Uterus (tissue), 4 donors: Measurements from ENCODE around the gene SH3BP2. TPM values are rescaled to one million over a fixed set of nuclear protein-coding genes. Genes with fewer than 3 reads are reported as not detected.

Experiments
- DNase-seq, 2 donors: peaks; one replicate each; pipeline ENCODE4 v3.0.0-alpha.2; 2019 to 2020
- H3K27ac ChIP-seq, 2 donors: fragments of 200-600 bp; sonication (generic); 1 replicate in 1 of 2; 2 replicates in 1 of 2; pipeline ENCODE4 v1.5.1; 2016 to 2018
- H3K27me3 ChIP-seq, 2 donors: fragments of 200-600 bp; sonication (generic); one replicate each; pipeline ENCODE4 v1.5.1; 2018 to 2019; ENCODE audit warnings: control low read depth in 1 of 2
- H3K36me3 ChIP-seq, 2 donors: fragments of 200-600 bp; sonication (generic); one replicate each; pipeline ENCODE4 v1.5.1; 2019; ENCODE audit warnings: control low read depth in 1 of 2
- H3K4me1 ChIP-seq, 2 donors: fragments of 200-600 bp; sonication (generic); one replicate each; pipeline ENCODE4 v1.5.1; 2018 to 2019; ENCODE audit warnings: control low read depth in 1 of 2
- H3K4me3 ChIP-seq, 2 donors: fragments of 200-600 bp; sonication (generic); 1 replicate in 1 of 2; 2 replicates in 1 of 2; pipeline ENCODE4 v1.5.1; 2018 to 2019; ENCODE audit warnings: mild to moderate bottlenecking in 1 of 2
- H3K9me3 ChIP-seq, 2 donors: fragments of 200-600 bp; sonication (generic); one replicate each; pipeline ENCODE4 v1.5.1; 2019; ENCODE audit warnings: control low read depth in 1 of 2
- CTCF ChIP-seq, 4 experiments: fragments of 200-600 bp in 2 of 4; fragments of 450-650 bp in 2 of 4; sonication (generic) in 2 of 4; IDR thresholded peaks; one replicate each; pipeline ENCODE4 v1.5.1; 2016 to 2019; ENCODE audit warnings: antibody characterized with exemption in 4 of 4, mild to moderate bottlenecking in 2 of 4, moderate library complexity in 1 of 4
- POLR2A ChIP-seq, 2 donors: fragments of 450-650 bp; IDR thresholded peaks; one replicate each; pipeline ENCODE4 v1.6.1; 2016; ENCODE audit warnings: antibody characterized with exemption in 2 of 2, mild to moderate bottlenecking in 1 of 2, moderate library complexity in 1 of 2
- intact Hi-C: fragments of 100-400 bp; cut with DNase I; formaldehyde crosslinking; loops from one replicate; pipeline ENCODE4 v1.15.1; 2023; ENCODE audit warnings: low total_unique reads
- total RNA-seq, 4 donors: library from RNA; depleted of rRNA in 3 of 4; stranded (reverse); fragments of >200 nt in 3 of 4; gene quantifications; one replicate each; pipeline versions ENCODE4 v1.1.0 to v1.2.4, GENCODE V29; 2014 to 2023
- donor health status: DM: yes; HTN: yes; CAD: no.

Gene SH3BP2
- total RNA-seq, 4 donors from 2014 or later: 6.4 to 50.0 (median 29.3) TPM

- no peak for DNase-seq
- TF ChIP-seq CTCF (IDR thresholded peaks at IDR 0.05): no peak
- no peak for TF ChIP-seq POLR2A (IDR thresholded peaks at IDR 0.05)
- intact Hi-C loops: no loop called here
- Histone ChIP-seq H3K4me1 (no peaks in the 10 kb centered on the region), H3K4me3 (no peak overlapping the region), H3K27me3 (no peaks in the 10 kb centered on the region), H3K36me3 (no peaks in the 10 kb centered on the region), H3K9me3 (no peaks in the 10 kb centered on the region), H3K27ac (no peak overlapping the region)
These were observed 27.5 kb downstream of the SH3BP2 start for GRCh38 chr4:2820216-2820982.

- Histone ChIP-seq H3K4me1 (no peaks in the 10 kb centered on the region), H3K4me3 (no peak overlapping the region), H3K27me3 (no peaks in the 10 kb centered on the region), H3K9me3 (no peaks in the 10 kb centered on the region), H3K36me3 (no peaks in the 10 kb centered on the region), H3K27ac (no peak overlapping the region)
- TF ChIP-seq POLR2A (IDR thresholded peaks at IDR 0.05): no peak
- no peak for TF ChIP-seq CTCF (IDR thresholded peaks at IDR 0.05)
- no peak for DNase-seq
- intact Hi-C loops: no loop called here
These were observed 29.8 kb downstream of the SH3BP2 start for GRCh38 chr4:2822461-2823300.

- no peaks in the 10 kb centered on the region for H3K4me1 ChIP-seq
- H3K9me3 ChIP-seq: no peaks in the 10 kb centered on the region
- no peak overlapping the region for H3K4me3 ChIP-seq
- no peak overlapping the region for H3K27ac ChIP-seq
- DNase-seq: no peak
- no peaks in the 10 kb centered on the region for H3K27me3 ChIP-seq
- intact Hi-C loops: no loop called here
- no peaks in the 10 kb centered on the region for H3K36me3 ChIP-seq
- TF ChIP-seq POLR2A (IDR thresholded peaks at IDR 0.05) (no peak), CTCF (IDR thresholded peaks at IDR 0.05) (no peak)
These were observed 30.4 kb downstream of the SH3BP2 start for GRCh38 chr4:2823301-2823670.

GRCh38 chr4:2823671-2824328 lies 30.9 kb downstream of the SH3BP2 start:
- no peaks in the 10 kb centered on the region for H3K36me3 ChIP-seq

More at GRCh38 chr4:2823671-2824328, 30.9 kb downstream of the SH3BP2 start:
- Histone ChIP-seq H3K27ac (no peak overlapping the region), H3K4me1 (no peaks in the 10 kb centered on the region), H3K27me3 (no peaks in the 10 kb centered on the region), H3K4me3 (no peak overlapping the region), H3K9me3 (no peaks in the 10 kb centered on the region)
- TF ChIP-seq CTCF (IDR thresholded peaks at IDR 0.05): no peak
- no peak for TF ChIP-seq POLR2A (IDR thresholded peaks at IDR 0.05)
- no peak for DNase-seq
- intact Hi-C loops: no loop called here
